Left ventricle myocardium inferior (tissue), 1 donor: ENCODE measurements around the gene SPINK8. TPM values are rescaled to one million over a fixed set of nuclear protein-coding genes. Genes with fewer than 3 reads are reported as not detected.

ENCODE experiments used
- DNase-seq: peaks from one replicate; pipeline ENCODE4 v3.0.0-alpha.2; 2020
- H3K27ac ChIP-seq: fragments of 200-600 bp; replicated peaks from 2 replicates; pipeline ENCODE4 v1.8.0; 2021
- H3K27me3 ChIP-seq: fragments of 200-600 bp; 2 replicates; pipeline ENCODE4 v1.8.0; 2021; ENCODE audit warnings: low read depth
- H3K36me3 ChIP-seq: fragments of 200-600 bp; 2 replicates; pipeline ENCODE4 v1.8.0; 2021
- H3K4me1 ChIP-seq: fragments of 200-600 bp; 2 replicates; pipeline ENCODE4 v1.8.0; 2021
- H3K4me3 ChIP-seq: fragments of 200-600 bp; 2 replicates; pipeline ENCODE4 v1.8.0; 2021; ENCODE audit warnings: mild to moderate bottlenecking, moderate library complexity
- H3K9me3 ChIP-seq: fragments of 200-600 bp; replicated peaks from 2 replicates; pipeline ENCODE4 v1.8.0; 2021
- CTCF ChIP-seq: fragments of 200-600 bp; IDR thresholded peaks from 2 replicates; pipeline ENCODE4 v1.8.0; 2021; ENCODE audit warnings: antibody characterized with exemption, mild to moderate bottlenecking, borderline replicate concordance
- intact Hi-C: fragments of 100-400 bp; cut with micrococcal nuclease; formaldehyde crosslinking; loops from one replicate; pipeline ENCODE4 v1.11.0; 2022
- total RNA-seq: library from RNA; stranded (reverse); fragmentation: NEBNext Ultra II Directional; extraction: Animal tissue kit (Norgen Biotek cat#: 25700); gene quantifications from one replicate; pipeline ENCODE4 v1.2.1, GENCODE V29; 2021
- donor health status: DM: no; HTN: yes; CAD: no; lungs with severe emphysema.

Gene SPINK8
- total RNA-seq, 1 donor from 2014 or later: not detected

DNA sequence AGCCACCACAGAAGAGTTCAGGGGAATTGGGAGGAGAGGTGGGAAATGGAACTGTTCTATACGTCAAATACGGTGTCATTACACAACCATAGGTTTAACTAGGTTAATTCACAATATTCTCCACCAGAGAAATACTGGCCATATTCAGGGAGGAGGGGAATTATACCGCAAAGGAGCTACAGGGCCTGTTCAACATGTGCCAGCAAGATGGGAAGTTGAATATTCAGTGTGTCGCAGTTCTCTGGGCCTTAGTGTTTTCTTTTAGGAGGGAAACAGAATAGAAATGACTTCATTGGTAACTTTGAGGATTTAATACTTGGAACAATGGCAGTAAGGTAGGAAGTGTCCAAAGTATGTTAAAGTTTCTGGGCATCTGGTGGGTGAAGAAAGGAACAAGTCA is 20.5 kb upstream of the SPINK8 start:
- Histone ChIP-seq H3K4me3 (no peak overlapping the region), H3K4me1 (no peaks in the 10 kb centered on the region), H3K36me3 (no peaks in the 10 kb centered on the region)

DNA sequence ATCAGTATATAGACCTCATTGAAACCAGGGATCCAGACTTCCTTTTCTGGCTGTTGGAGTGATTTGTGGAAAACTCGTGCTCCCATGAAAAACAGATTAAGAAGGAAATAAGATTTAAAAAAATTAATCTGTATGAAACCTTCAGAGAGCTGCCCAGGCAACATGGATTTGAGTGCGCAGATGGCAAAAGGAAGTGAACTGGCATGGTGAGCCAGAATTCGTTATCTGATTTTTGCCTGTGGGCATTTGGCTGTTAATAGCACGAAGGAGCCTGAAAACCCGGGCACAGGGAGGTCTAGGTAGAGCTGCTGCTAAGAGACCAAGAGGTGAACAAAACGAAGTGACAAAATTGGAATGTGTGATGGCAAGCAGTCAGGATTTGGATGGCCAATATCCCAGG is 19.1 kb upstream of the SPINK8 start:
- H3K4me1 ChIP-seq: no peaks in the 10 kb centered on the region
- no peaks in the 10 kb centered on the region for H3K9me3 ChIP-seq
- H3K4me3 ChIP-seq: no peak overlapping the region
- TF ChIP-seq CTCF: no peak
- no peaks in the 10 kb centered on the region for H3K36me3 ChIP-seq
- no peak overlapping the region for H3K27ac ChIP-seq
- no peak for DNase-seq
- intact Hi-C loops: no loop called here
- peaks cover 39% of the 10 kb centered on the region for H3K27me3 ChIP-seq

More for the DNA sequence above, 20.5 kb upstream of the SPINK8 start:
- H3K27me3 ChIP-seq: peaks cover 53% of the 10 kb centered on the region
- no peak for TF ChIP-seq CTCF
- no peak for DNase-seq
- H3K27ac ChIP-seq: no peak overlapping the region
- H3K9me3 ChIP-seq: no peaks in the 10 kb centered on the region
- intact Hi-C loops: no loop called here

DNA sequence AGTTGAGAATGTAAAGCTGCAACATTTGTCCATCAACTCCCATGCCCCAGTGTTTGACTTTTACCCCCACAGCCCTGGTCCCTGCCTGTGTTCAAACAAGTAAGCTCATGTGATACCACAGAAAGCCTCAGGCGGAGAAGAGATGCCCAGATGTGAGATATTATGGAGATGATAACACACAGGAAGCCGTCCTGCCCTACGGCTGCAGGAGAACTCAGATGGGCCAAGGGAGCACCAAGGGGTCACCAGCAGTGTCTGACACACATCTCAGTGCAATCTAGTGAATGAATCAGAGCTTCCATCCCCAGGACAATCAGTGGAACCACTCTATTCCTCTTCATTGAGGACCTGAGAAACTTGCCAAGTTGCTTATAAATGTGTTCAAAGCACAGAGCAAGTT is 14.0 kb upstream of the SPINK8 start:
- Histone ChIP-seq H3K36me3 (no peaks in the 10 kb centered on the region), H3K27ac (no peak overlapping the region), H3K4me3 (no peak overlapping the region), H3K27me3 (peaks cover 13% of the 10 kb centered on the region), H3K4me1 (no peaks in the 10 kb centered on the region), H3K9me3 (no peaks in the 10 kb centered on the region)
- intact Hi-C loops: no loop called here
- DNase-seq: no peak
- TF ChIP-seq CTCF: no peak

GRCh38 chr3:48345946-48346572 is 12.6 kb upstream of the SPINK8 start:
- no peak for TF ChIP-seq CTCF
- no peaks in the 10 kb centered on the region for H3K4me1 ChIP-seq
- no peak overlapping the region for H3K27ac ChIP-seq
- intact Hi-C loops: no loop called here
- no peaks in the 10 kb centered on the region for H3K27me3 ChIP-seq
- no peaks in the 10 kb centered on the region for H3K36me3 ChIP-seq
- no peak for DNase-seq
- H3K4me3 ChIP-seq: no peak overlapping the region
- H3K9me3 ChIP-seq: no peaks in the 10 kb centered on the region

DNA sequence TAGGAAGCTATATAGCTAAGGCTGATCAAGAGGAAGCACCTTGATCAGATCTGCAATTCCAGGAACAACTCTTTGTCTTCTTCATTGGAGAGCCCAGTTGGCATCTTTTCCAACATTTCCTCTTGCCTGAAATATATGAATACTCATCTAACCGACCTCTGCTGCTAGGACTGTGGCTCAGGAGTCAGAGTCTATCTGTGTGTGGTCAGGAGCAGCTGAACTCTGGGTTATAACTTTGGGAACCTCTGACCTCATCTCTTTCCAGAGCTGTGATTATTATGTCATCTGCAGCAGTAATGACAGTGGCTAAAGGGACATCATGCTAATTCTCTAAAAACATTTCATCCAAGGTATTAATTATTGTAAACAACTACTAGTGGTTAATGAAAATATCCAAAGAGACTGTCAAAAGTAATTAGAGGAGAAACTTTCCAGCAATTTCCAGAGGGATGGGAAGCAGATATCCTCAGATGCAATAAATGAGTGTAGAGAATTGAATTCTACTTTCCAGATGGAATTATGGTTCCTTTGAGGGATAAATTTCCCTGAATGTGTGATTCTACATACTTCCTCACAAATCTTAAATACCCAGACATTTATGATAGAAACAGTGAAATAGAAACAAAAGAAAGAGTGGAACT is 11.5 kb upstream of the SPINK8 start:
- Histone ChIP-seq H3K9me3 (no peaks in the 10 kb centered on the region), H3K4me1 (no peaks in the 10 kb centered on the region), H3K27ac (no peak overlapping the region), H3K36me3 (no peaks in the 10 kb centered on the region), H3K27me3 (no peaks in the 10 kb centered on the region), H3K4me3 (no peak overlapping the region)
- TF ChIP-seq CTCF: no peak
- intact Hi-C loops: no loop called here
- no peak for DNase-seq
